HG03565 (cell line): ENCODE data around the gene RAMACL.
"Not testable (repeated sequence)": the region's sequence is repeated elsewhere in the genome, so short reads cannot be mapped to it uniquely, and the experiment has no call there.

ENCODE experiments used
- ATAC-seq: cut with Tn5 transposase; IDR thresholded peaks from one replicate; pipeline ENCODE4 v1.9.1; 2021; ENCODE audit warnings: mild to moderate bottlenecking, moderate library complexity; ENCODE audit not compliant: unreplicated experiment

The RAMACL gene

GRCh38 chr6:166596776-166597507 lies 10.5 kb upstream of the RAMACL start:
- no peak for ATAC-seq

- no peak for ATAC-seq
Measured at GRCh38 chr6:166595949-166596348, 9.5 kb upstream of the RAMACL start.

GRCh38 chr6:166595061-166595780 lies 8.7 kb upstream of the RAMACL start:
- no peak for ATAC-seq

- no peak for ATAC-seq
Measured at GRCh38 chr6:166592821-166593220, 6.3 kb upstream of the RAMACL start.

- no peak for ATAC-seq
Measured at GRCh38 chr6:166591961-166592520, 5.6 kb upstream of the RAMACL start.

- no peak for ATAC-seq
Measured at GRCh38 chr6:166591026-166591425, 4.5 kb upstream of the RAMACL start.

GRCh38 chr6:166589786-166590574 lies 3.5 kb upstream of the RAMACL start:
- ATAC-seq, result no peak

- ATAC-seq, result no peak
Measured at GRCh38 chr6:166589337-166589731, 2.9 kb upstream of the RAMACL start.

- no peak for ATAC-seq
Measured at GRCh38 chr6:166588691-166589336, 2.3 kb upstream of the RAMACL start.

- ATAC-seq, result peak; percentile 69
Measured at GRCh38 chr6:166587631-166588413, 1.3 kb upstream of the RAMACL start.

- no peak for ATAC-seq
Measured at GRCh38 chr6:166584853-166585429, 1.5 kb downstream of the RAMACL start.

- no peak for ATAC-seq
Measured at GRCh38 chr6:166584155-166584554, 2.3 kb downstream of the RAMACL start.

- no peak for ATAC-seq
Measured at GRCh38 chr6:166583230-166583965, 3.1 kb downstream of the RAMACL start.

GRCh38 chr6:166582258-166582657 lies 4.2 kb downstream of the RAMACL start:
- ATAC-seq, result no peak

- ATAC-seq, result not testable (repeated sequence)
Measured at GRCh38 chr6:166581801-166582200, 4.7 kb downstream of the RAMACL start.

GRCh38 chr6:166581091-166581511 lies 5.4 kb downstream of the RAMACL start:
- ATAC-seq, result no peak

- ATAC-seq, result no peak
Measured at GRCh38 chr6:166580076-166581050, 6.1 kb downstream of the RAMACL start.
